H9 (cell line): ENCODE measurements around the gene NOS1AP. TPM values are rescaled to one million over a fixed set of nuclear protein-coding genes. Genes with fewer than 3 reads are reported as not detected.

Experiments used
- DNase-seq: peaks from one replicate; pipeline ENCODE4 v3.0.0-alpha.2; 2017
- H2AFZ ChIP-seq: one replicate; pipeline ENCODE4 v1.6.1; 2013; ENCODE audit warnings: mild to moderate bottlenecking, low read length, control low read depth, moderate library complexity
- H2AK5ac ChIP-seq: 2 replicates; pipeline ENCODE4 v1.6.1; 2013; ENCODE audit warnings: low read length, control low read depth, mixed read lengths; ENCODE audit not compliant: insufficient read length
- H2BK120ac ChIP-seq: one replicate; pipeline ENCODE4 v1.6.1; 2013; ENCODE audit warnings: low read depth, mild to moderate bottlenecking, low read length, control low read depth, inconsistent platforms; ENCODE audit not compliant: poor library complexity, severe bottlenecking
- H2BK12ac ChIP-seq: 2 replicates; pipeline ENCODE4 v1.6.1; 2013; ENCODE audit warnings: low read length, control low read depth, mixed read lengths, low read depth; ENCODE audit not compliant: insufficient read length
- H2BK15ac ChIP-seq: 2 replicates; pipeline ENCODE4 v1.6.1; 2013; ENCODE audit warnings: low read depth, low read length, control low read depth
- H2BK20ac ChIP-seq: one replicate; pipeline ENCODE4 v1.6.1; 2013; ENCODE audit warnings: low read depth, mild to moderate bottlenecking, low read length, control low read depth, inconsistent platforms; ENCODE audit not compliant: poor library complexity, severe bottlenecking
- H2BK5ac ChIP-seq: 2 replicates; pipeline ENCODE4 v1.6.1; 2013; ENCODE audit warnings: low read length, control low read depth, mixed read lengths; ENCODE audit not compliant: insufficient read length
- H3K14ac ChIP-seq: 2 replicates; pipeline ENCODE4 v1.6.1; 2013; ENCODE audit warnings: low read length, control low read depth; ENCODE audit not compliant: insufficient read depth
- H3K18ac ChIP-seq: 2 replicates; pipeline ENCODE4 v1.6.1; 2013; ENCODE audit warnings: low read depth, mild to moderate bottlenecking, mixed read lengths, low read length, control low read depth; ENCODE audit not compliant: insufficient read length
- H3K23ac ChIP-seq: 2 replicates; pipeline ENCODE4 v1.6.1; 2013; ENCODE audit warnings: low read length, control low read depth, mixed read lengths, low read depth; ENCODE audit not compliant: insufficient read length
- H3K23me2 ChIP-seq: 2 replicates; pipeline ENCODE4 v1.6.1; 2013; ENCODE audit warnings: low read depth, mild to moderate bottlenecking, mixed read lengths, low read length, control low read depth; ENCODE audit not compliant: insufficient read length, poor library complexity, severe bottlenecking
- H3K27ac ChIP-seq: 2 replicates; pipeline ENCODE4 v1.5.1; 2013; ENCODE audit warnings: low read length, control low read depth, mixed read lengths, low read depth; ENCODE audit not compliant: insufficient read length
- H3K27me3 ChIP-seq: 2 replicates; pipeline ENCODE4 v1.6.1; 2013; ENCODE audit warnings: low read length, control low read depth, inconsistent platforms; ENCODE audit not compliant: insufficient read depth
- H3K4ac ChIP-seq: 2 replicates; pipeline ENCODE4 v1.6.1; 2013; ENCODE audit warnings: low read depth, mild to moderate bottlenecking, control low read depth, inconsistent platforms, low read length, moderate library complexity
- H3K4me1 ChIP-seq: 2 replicates; pipeline ENCODE4 v1.6.1; 2013; ENCODE audit warnings: low read length, control low read depth, inconsistent platforms; ENCODE audit not compliant: insufficient read depth
- H3K4me2 ChIP-seq: 2 replicates; pipeline ENCODE4 v1.6.1; 2013; ENCODE audit warnings: low read length, control low read depth, mixed read lengths; ENCODE audit not compliant: insufficient read length, insufficient read depth
- H3K56ac ChIP-seq: 2 replicates; pipeline ENCODE4 v1.6.1; 2013; ENCODE audit warnings: low read depth, mild to moderate bottlenecking, mixed read lengths, low read length, control low read depth; ENCODE audit not compliant: insufficient read length
- H3K79me1 ChIP-seq: 2 replicates; pipeline ENCODE4 v1.6.1; 2013; ENCODE audit warnings: low read depth, mild to moderate bottlenecking, moderate library complexity, low read length, control low read depth, inconsistent platforms; ENCODE audit not compliant: insufficient read depth, poor library complexity, severe bottlenecking
- H3K79me2 ChIP-seq: 2 replicates; pipeline ENCODE4 v1.6.1; 2013; ENCODE audit warnings: low read length, control low read depth, inconsistent platforms; ENCODE audit not compliant: insufficient read depth
- H3K9ac ChIP-seq: 2 replicates; pipeline ENCODE4 v1.6.1; 2013; ENCODE audit warnings: low read length, control low read depth, mixed read lengths; ENCODE audit not compliant: insufficient read length; ENCODE audit errors: extremely low read depth
- H3K9me3 ChIP-seq: one replicate; pipeline ENCODE4 v1.6.1; 2013; ENCODE audit warnings: low read depth, low read length, inconsistent platforms; ENCODE audit not compliant: control insufficient read depth
- H3T11ph ChIP-seq: one replicate; pipeline ENCODE4 v1.6.1; 2013; ENCODE audit warnings: mild to moderate bottlenecking, low read length, control low read depth, inconsistent platforms
- H4K20me1 ChIP-seq: one replicate; pipeline ENCODE4 v1.6.1; 2013; ENCODE audit not compliant: control insufficient read depth, insufficient read length, insufficient read depth
- H4K5ac ChIP-seq: 2 replicates; pipeline ENCODE4 v1.6.1; 2013; ENCODE audit warnings: low read depth, mild to moderate bottlenecking, mixed read lengths, low read length, control low read depth; ENCODE audit not compliant: insufficient read length
- H4K8ac ChIP-seq: replicated peaks from 2 replicates; pipeline ENCODE4 v1.6.1; 2013; ENCODE audit warnings: low read length, control low read depth, mixed read lengths, low read depth; ENCODE audit not compliant: insufficient read length
- H4K91ac ChIP-seq: 2 replicates; pipeline ENCODE4 v1.6.1; 2013; ENCODE audit warnings: low read depth, mild to moderate bottlenecking, moderate library complexity, mixed read lengths, low read length, control low read depth; ENCODE audit not compliant: insufficient read length
- H3K27ac Mint-ChIP-seq, 3 experiments: 2 replicates in 2 of 3; 3 replicates in 1 of 3; pipeline ENCODE4 v1.8.0; 2020 to 2021; ENCODE audit warnings: mixed read lengths in 3 of 3, mild to moderate bottlenecking in 1 of 3, moderate library complexity in 1 of 3
- H3K27me3 Mint-ChIP-seq: 2 replicates; pipeline ENCODE4 v1.8.0; 2021; ENCODE audit warnings: low read depth, mild to moderate bottlenecking, moderate library complexity, mixed read lengths
- H3K36me3 Mint-ChIP-seq, 3 experiments: 2 replicates in 2 of 3; 3 replicates in 1 of 3; pipeline ENCODE4 v1.8.0; 2020 to 2021; ENCODE audit warnings: low read depth in 3 of 3, mixed read lengths in 3 of 3; ENCODE audit not compliant: insufficient read depth in 1 of 3
- H3K4me1 Mint-ChIP-seq, 2 experiments: 2 replicates each; pipeline ENCODE4 v1.8.0; 2020; ENCODE audit warnings: mixed read lengths in 2 of 2
- H3K4me3 Mint-ChIP-seq, 2 experiments: 2 replicates in 1 of 2; 3 replicates in 1 of 2; pipeline ENCODE4 v1.8.0; 2020 to 2021; ENCODE audit warnings: mild to moderate bottlenecking in 2 of 2, mixed read lengths in 2 of 2, moderate library complexity in 1 of 2
- H3K9me3 Mint-ChIP-seq, 2 experiments: 2 replicates in 1 of 2; 3 replicates in 1 of 2; pipeline ENCODE4 v1.8.0; 2020; ENCODE audit warnings: mild to moderate bottlenecking in 2 of 2, mixed read lengths in 2 of 2, moderate library complexity in 1 of 2
- total RNA-seq: library from RNA; stranded (reverse); gene quantifications from 2 replicates; pipeline ENCODE4 v1.2.1, GENCODE V29; 2021
- TF ChIP-seq, protein P1 (sequence below): fragments of 200-600 bp; sonication (generic); conservative IDR thresholded peaks from 3 replicates; pipeline ENCODE4 v1.8.0; 2021; ENCODE audit warnings: antibody characterized with exemption, mild to moderate bottlenecking

The NOS1AP gene
- total RNA-seq, 1 experiment from 2014 or later, result 8.4 TPM

DNA sequence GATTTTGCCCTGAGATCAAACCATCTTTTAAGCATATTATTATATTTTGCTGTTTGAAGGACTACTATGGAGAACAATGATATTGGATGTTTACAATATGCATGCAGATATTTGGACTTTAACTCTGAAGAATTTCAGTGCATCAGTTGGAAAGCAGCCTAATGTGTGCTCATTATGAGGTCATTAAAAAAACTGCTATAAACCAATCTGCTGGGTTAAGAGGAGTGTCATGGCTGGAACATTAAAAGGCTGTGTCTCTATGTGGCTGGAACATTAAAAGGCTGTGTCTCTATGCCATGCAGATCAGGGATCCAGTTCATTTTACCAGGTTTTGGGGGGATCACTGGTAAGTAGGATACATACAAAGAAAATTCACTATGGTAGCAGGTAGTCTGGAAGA lies 229.5 kb downstream of the NOS1AP start:
- Histone ChIP-seq H2AK5ac (no peak overlapping the region), H3K4ac (no peak overlapping the region), H3T11ph (no peak overlapping the region), H2BK15ac (no peak overlapping the region), H3K23ac (no peak overlapping the region), H4K91ac (no peak overlapping the region), H3K23me2 (no peaks in the 10 kb centered on the region), H2AFZ (no peak overlapping the region), H3K14ac (no peak overlapping the region), H2BK5ac (no peak overlapping the region), H3K4me2 (no peak overlapping the region), H3K4me1 (peaks cover 5% of the 10 kb centered on the region; the same call in 1 of the 2 replicates), H2BK120ac (no peak overlapping the region), H3K56ac (no peak overlapping the region), H3K9me3 (no peaks in the 10 kb centered on the region), H4K8ac (no peak overlapping the region), H3K79me2 (no peaks in the 10 kb centered on the region), H2BK20ac (no peak overlapping the region), H3K9ac (no peak overlapping the region), H2BK12ac (no peak overlapping the region), H4K5ac (no peak overlapping the region), H3K27ac (no peak overlapping the region), H3K79me1 (no peaks in the 10 kb centered on the region), H3K18ac (no peak overlapping the region), H3K27me3 (no peaks in the 10 kb centered on the region), H4K20me1 (no peaks in the 10 kb centered on the region)
- H3K4me3 Mint-ChIP-seq, result no peak overlapping the region
- no peaks in the 10 kb centered on the region for H3K9me3 Mint-ChIP-seq
- H3K27ac Mint-ChIP-seq, result no peak overlapping the region
- TF ChIP-seq, protein P1, sequence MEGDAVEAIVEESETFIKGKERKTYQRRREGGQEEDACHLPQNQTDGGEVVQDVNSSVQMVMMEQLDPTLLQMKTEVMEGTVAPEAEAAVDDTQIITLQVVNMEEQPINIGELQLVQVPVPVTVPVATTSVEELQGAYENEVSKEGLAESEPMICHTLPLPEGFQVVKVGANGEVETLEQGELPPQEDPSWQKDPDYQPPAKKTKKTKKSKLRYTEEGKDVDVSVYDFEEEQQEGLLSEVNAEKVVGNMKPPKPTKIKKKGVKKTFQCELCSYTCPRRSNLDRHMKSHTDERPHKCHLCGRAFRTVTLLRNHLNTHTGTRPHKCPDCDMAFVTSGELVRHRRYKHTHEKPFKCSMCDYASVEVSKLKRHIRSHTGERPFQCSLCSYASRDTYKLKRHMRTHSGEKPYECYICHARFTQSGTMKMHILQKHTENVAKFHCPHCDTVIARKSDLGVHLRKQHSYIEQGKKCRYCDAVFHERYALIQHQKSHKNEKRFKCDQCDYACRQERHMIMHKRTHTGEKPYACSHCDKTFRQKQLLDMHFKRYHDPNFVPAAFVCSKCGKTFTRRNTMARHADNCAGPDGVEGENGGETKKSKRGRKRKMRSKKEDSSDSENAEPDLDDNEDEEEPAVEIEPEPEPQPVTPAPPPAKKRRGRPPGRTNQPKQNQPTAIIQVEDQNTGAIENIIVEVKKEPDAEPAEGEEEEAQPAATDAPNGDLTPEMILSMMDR, result no peak
- DNase-seq, result no peak
- peaks cover 21 to 23% of the 10 kb centered on the region in 2 experiments for H3K4me1 Mint-ChIP-seq
- peaks cover 0 to 3% (median 0%) of the 10 kb centered on the region in 3 experiments; a peak in 2 of 7 replicates for H3K36me3 Mint-ChIP-seq
- no peaks in the 10 kb centered on the region for H3K27me3 Mint-ChIP-seq
